HepG2 (cell line): Measurements from ENCODE around the gene MYO10. TPM values are rescaled to one million over a fixed set of nuclear protein-coding genes. Genes with fewer than 3 reads are reported as not detected.

Source experiments
- ARNT2 ChIP-seq: sonication (generic); formaldehyde crosslinking; IDR thresholded peaks from 2 replicates; pipeline ENCODE4 v1.8.0; 2022; ENCODE audit warnings: mild to moderate bottlenecking, low read depth, missing genetic modification reagents, moderate library complexity
- ATF2 ChIP-seq: sonication (generic); formaldehyde crosslinking; IDR thresholded peaks from 2 replicates; pipeline ENCODE4 v1.4.0; 2020; ENCODE audit warnings: missing genetic modification reagents
- FOXK2 ChIP-seq: fragments of 450-650 bp; IDR thresholded peaks from 2 replicates; pipeline ENCODE4 v1.6.1; 2016
- GPN1 ChIP-seq: sonication (generic); formaldehyde crosslinking; IDR thresholded peaks from 2 replicates; pipeline ENCODE4 v1.5.1; 2020; ENCODE audit warnings: missing genetic modification reagents, borderline replicate concordance
- HDAC2 ChIP-seq: sonication (generic); formaldehyde crosslinking; IDR thresholded peaks from 2 replicates; pipeline ENCODE4 v1.4.0; 2020; ENCODE audit warnings: missing genetic modification reagents
- HMG20B ChIP-seq: conservative IDR thresholded peaks from 2 replicates; pipeline ENCODE4 v1.6.1; 2016; ENCODE audit warnings: missing genetic modification reagents, missing compliant biosample characterization
- IKZF5 ChIP-seq: IDR thresholded peaks from 2 replicates; pipeline ENCODE4 v1.6.1; 2018; ENCODE audit warnings: missing genetic modification reagents, mild to moderate bottlenecking, missing compliant biosample characterization
- ISL2 ChIP-seq: sonication (generic); formaldehyde crosslinking; IDR thresholded peaks from 2 replicates; pipeline ENCODE4 v1.5.0; 2020; ENCODE audit warnings: missing genetic modification reagents
- KAT7 ChIP-seq: IDR thresholded peaks from 2 replicates; pipeline ENCODE4 v1.6.1; 2018; ENCODE audit warnings: borderline replicate concordance, missing compliant biosample characterization
- KDM6A ChIP-seq: IDR thresholded peaks from 2 replicates; pipeline ENCODE4 v1.6.1; 2016; ENCODE audit warnings: low read depth
- KLF16 ChIP-seq, 2 experiments: sonication (generic) in 1 of 2; formaldehyde crosslinking in 1 of 2; IDR thresholded peaks; 2 replicates each; pipeline versions ENCODE4 v1.6.1 to v1.8.0; 2016 to 2023; ENCODE audit warnings: missing genetic modification reagents in 2 of 2, missing compliant biosample characterization in 1 of 2
- KMT2A ChIP-seq: sonication (generic); formaldehyde crosslinking; IDR thresholded peaks from 2 replicates; pipeline ENCODE4 v1.4.0; 2020; ENCODE audit warnings: missing genetic modification reagents
- PHF21A ChIP-seq: sonication (generic); formaldehyde crosslinking; IDR thresholded peaks from 2 replicates; pipeline ENCODE4 v1.5.0; 2020; ENCODE audit warnings: mild to moderate bottlenecking, missing genetic modification reagents
- RBAK ChIP-seq: sonication (generic); formaldehyde crosslinking; IDR thresholded peaks from 2 replicates; pipeline ENCODE4 v1.5.1; 2020; ENCODE audit warnings: mild to moderate bottlenecking, missing genetic modification reagents
- SRF ChIP-seq: IDR thresholded peaks from 2 replicates; pipeline ENCODE4 v1.6.1; 2011; ENCODE audit warnings: mild to moderate bottlenecking, low read depth, low read length, moderate library complexity
- SYNCRIP ChIP-seq: fragments of 200-400 bp; formaldehyde crosslinking; IDR thresholded peaks from 2 replicates; pipeline ENCODE4 v1.6.1; 2018; ENCODE audit warnings: mild to moderate bottlenecking, low read depth, low read length; ENCODE audit not compliant: insufficient read depth
- THAP9 ChIP-seq: sonication (generic); formaldehyde crosslinking; IDR thresholded peaks from 2 replicates; pipeline ENCODE4; 2020; ENCODE audit warnings: missing genetic modification reagents, mild to moderate bottlenecking, borderline replicate concordance
- ZKSCAN8 ChIP-seq: IDR thresholded peaks from 2 replicates; pipeline ENCODE4 v1.6.1; 2016; ENCODE audit warnings: borderline replicate concordance, missing genetic modification reagents, missing compliant biosample characterization
- ZNF264 ChIP-seq: sonication (generic); formaldehyde crosslinking; IDR thresholded peaks from 2 replicates; pipeline ENCODE4 v1.4.0; 2020; ENCODE audit warnings: missing genetic modification reagents
- ZNF275 ChIP-seq: sonication (generic); formaldehyde crosslinking; IDR thresholded peaks from 2 replicates; pipeline ENCODE4 v1.8.0; 2022; ENCODE audit warnings: missing genetic modification reagents, mild to moderate bottlenecking, inconsistent platforms, borderline replicate concordance
- ZNF296 ChIP-seq: sonication (generic); formaldehyde crosslinking; conservative IDR thresholded peaks from 2 replicates; pipeline ENCODE4 v1.5.0; 2020; ENCODE audit warnings: mild to moderate bottlenecking, missing genetic modification reagents
- ZNF432 ChIP-seq: sonication (generic); formaldehyde crosslinking; IDR thresholded peaks from 2 replicates; pipeline ENCODE4 v1.5.0; 2020; ENCODE audit warnings: missing genetic modification reagents, mild to moderate bottlenecking, borderline replicate concordance
- ZNF792 ChIP-seq: IDR thresholded peaks from 2 replicates; pipeline ENCODE4 v1.6.1; 2016
- ZSCAN9 ChIP-seq: IDR thresholded peaks from 2 replicates; pipeline ENCODE4 v1.6.1; 2016; ENCODE audit warnings: borderline replicate concordance
- polyA plus RNA-seq, 8 experiments: library from polyadenylated mRNA; depleted of rRNA in 3 of 8; stranded (reverse) in 7 of 8; unstranded in 1 of 8; fragments of >200 nt; fragmentation: Illumina TruSeq in 4 of 8; extraction: Trizol in 4 of 8; gene quantifications; 2 replicates each; pipeline versions ENCODE4 v1.2.1 to v1.2.3, GENCODE V29; 2011 to 2016; ENCODE audit warnings: low read depth in 4 of 8, missing spikeins in 1 of 8, mixed read lengths in 1 of 8; ENCODE audit not compliant: insufficient read depth in 1 of 8
- total RNA-seq, 5 experiments: library from RNA; depleted of rRNA; stranded (reverse); fragments of >200 nt; fragmentation: Illumina TruSeq; extraction: Trizol; gene quantifications; 2 replicates each; pipeline ENCODE4 v1.2.3, GENCODE V29; 2016; ENCODE audit warnings: low read depth in 1 of 5

Gene MYO10
- total and polyA plus RNA-seq, 2 of the 13 experiments (the other 11 are each of a cell fraction or from before 2014, with no cell fraction given) = 4.5 to 14.0 TPM

GRCh38 chr5:16736158-16736995 lies 199.7 kb downstream of the MYO10 start (continued):
- TF ChIP-seq IKZF5 (CRISPR knock-in tag) (peak; percentile 89; the same call in 1 of the 2 replicates), SRF (0 out of 2 replicates have a peak, but pooled peaks have one; percentile 18), RBAK (CRISPR knock-in tag) (peak; percentile 19; the same call in 1 of the 2 replicates), HMG20B (CRISPR knock-in tag) (0 out of 2 replicates have a peak, but pooled peaks have one; percentile 36), ZNF275 (CRISPR knock-in tag) (no peak), ZNF296 (CRISPR knock-in tag) (no peak), ZNF432 (no peak), GPN1 (CRISPR knock-in tag) (no peak), ZKSCAN8 (CRISPR knock-in tag) (0 out of 2 replicates have a peak, but pooled peaks have one; percentile 53), SYNCRIP (no peak), KAT7 (CRISPR knock-in tag) (peak; percentile 81; the same call in 1 of the 2 replicates), PHF21A (CRISPR knock-in tag) (peak; percentile 59; the same call in 1 of the 2 replicates), ZNF792 (peak; percentile 85; the same call in 1 of the 2 replicates), FOXK2 (0 out of 2 replicates have a peak, but pooled peaks have one; percentile 21), KMT2A (CRISPR knock-in tag) (peak; percentile 73), HDAC2 (CRISPR knock-in tag) (peak; percentile 81), ARNT2 (CRISPR knock-in tag) (no peak), KLF16 (CRISPR knock-in tag; IDR thresholded peaks at IDR 0.05) (peak in 1 of 2 experiments; percentile 83; a peak in 1 of 4 replicates), ISL2 (peak; percentile 76), ATF2 (CRISPR knock-in tag) (peak; percentile 84), KDM6A (CRISPR knock-in tag) (no peak), ZNF264 (CRISPR knock-in tag) (no peak; the same call in 1 of the 2 replicates), THAP9 (CRISPR knock-in tag) (peak; percentile 82; the same call in 1 of the 2 replicates), ZSCAN9 (peak; percentile 83)
